GM18517 (cell line): ENCODE measurements around the gene MMP20.
"Not testable (repeated sequence)": the region's sequence is repeated elsewhere in the genome, so short reads cannot be mapped to it uniquely, and the experiment has no call there.

Experiments used
- ATAC-seq: cut with Tn5 transposase; IDR thresholded peaks from one replicate; pipeline ENCODE4 v1.9.1; 2021; ENCODE audit warnings: mild to moderate bottlenecking, moderate library complexity; ENCODE audit not compliant: unreplicated experiment

Gene MMP20, protein sequence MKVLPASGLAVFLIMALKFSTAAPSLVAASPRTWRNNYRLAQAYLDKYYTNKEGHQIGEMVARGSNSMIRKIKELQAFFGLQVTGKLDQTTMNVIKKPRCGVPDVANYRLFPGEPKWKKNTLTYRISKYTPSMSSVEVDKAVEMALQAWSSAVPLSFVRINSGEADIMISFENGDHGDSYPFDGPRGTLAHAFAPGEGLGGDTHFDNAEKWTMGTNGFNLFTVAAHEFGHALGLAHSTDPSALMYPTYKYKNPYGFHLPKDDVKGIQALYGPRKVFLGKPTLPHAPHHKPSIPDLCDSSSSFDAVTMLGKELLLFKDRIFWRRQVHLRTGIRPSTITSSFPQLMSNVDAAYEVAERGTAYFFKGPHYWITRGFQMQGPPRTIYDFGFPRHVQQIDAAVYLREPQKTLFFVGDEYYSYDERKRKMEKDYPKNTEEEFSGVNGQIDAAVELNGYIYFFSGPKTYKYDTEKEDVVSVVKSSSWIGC

GRCh38 chr11:102625177-102625576 is at the start of gene MMP20:
Gene MMP20, minus strand, starts transcription at chr11:102625332. Its CDS starts 13 bp downstream, at chr11:102625319.
- no peak for ATAC-seq

GRCh38 chr11:102669664-102670063 is 44.5 kb upstream of the MMP20 start:
- peak; percentile 84 for ATAC-seq

GRCh38 chr11:102666331-102666957 is 41.3 kb upstream of the MMP20 start:
- ATAC-seq: no peak

DNA sequence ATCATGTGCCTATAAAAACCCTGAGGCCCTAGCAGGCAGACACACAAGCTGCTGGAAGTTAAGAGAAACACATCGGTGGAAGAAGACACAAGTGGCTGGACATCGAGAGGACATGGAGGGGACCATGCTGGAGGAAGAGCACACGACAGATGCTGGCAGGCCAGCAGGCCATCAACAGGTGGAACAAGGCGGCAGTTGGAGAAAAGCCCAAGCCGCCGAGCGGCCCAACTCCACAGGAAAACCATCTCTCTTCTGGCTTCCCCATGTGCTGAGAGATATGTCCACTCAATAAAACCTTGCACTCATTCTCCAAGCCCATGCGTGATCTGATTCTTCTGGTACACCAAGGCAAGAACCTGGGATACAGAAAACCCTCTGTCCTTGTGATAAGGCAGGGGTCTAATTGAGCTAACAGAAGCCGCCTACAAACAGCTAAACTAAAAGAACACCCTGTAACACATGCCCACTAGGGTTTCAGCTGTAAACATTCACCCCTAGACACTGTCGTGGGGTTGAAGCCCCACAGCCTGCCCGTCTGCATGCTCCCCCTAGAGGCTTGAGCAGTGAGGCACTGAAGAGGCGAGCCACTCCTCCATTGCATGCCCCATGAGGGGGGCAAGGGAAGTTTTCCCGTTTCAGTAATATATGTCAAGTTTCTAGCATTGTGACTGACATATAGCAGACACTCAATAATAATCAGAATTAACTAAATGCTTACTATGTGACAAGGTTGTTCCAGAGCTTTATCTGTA is 39.0 kb upstream of the MMP20 start:
- ATAC-seq: no peak

GRCh38 chr11:102662607-102663006 is 37.5 kb upstream of the MMP20 start:
- ATAC-seq: no peak

- ATAC-seq: no peak
Measured at GRCh38 chr11:102661040-102661439, 35.9 kb upstream of the MMP20 start.

DNA sequence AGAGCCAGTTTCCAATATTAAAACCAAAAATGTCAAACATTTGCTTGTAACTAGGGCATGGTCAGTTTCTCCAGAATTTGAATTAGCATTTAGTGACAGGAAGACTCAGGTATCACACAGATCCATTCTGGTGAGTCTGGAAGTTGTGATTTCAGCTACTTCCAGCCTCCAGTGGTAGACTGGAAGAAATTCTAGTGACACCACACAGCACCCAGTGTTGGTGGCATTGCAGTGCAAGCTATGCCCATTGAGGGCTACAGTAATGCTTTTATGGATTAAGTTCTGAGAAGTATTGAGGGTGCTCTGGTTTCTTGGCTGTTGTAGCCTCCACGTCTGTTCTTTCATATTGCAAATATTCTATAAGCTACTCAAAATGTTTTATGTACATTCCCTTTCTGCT is 31.4 kb upstream of the MMP20 start:
- ATAC-seq: no peak

GRCh38 chr11:102655547-102655946 is 30.4 kb upstream of the MMP20 start:
- ATAC-seq: no peak

- ATAC-seq: no peak
Measured at GRCh38 chr11:102654761-102655160, 29.6 kb upstream of the MMP20 start.

DNA sequence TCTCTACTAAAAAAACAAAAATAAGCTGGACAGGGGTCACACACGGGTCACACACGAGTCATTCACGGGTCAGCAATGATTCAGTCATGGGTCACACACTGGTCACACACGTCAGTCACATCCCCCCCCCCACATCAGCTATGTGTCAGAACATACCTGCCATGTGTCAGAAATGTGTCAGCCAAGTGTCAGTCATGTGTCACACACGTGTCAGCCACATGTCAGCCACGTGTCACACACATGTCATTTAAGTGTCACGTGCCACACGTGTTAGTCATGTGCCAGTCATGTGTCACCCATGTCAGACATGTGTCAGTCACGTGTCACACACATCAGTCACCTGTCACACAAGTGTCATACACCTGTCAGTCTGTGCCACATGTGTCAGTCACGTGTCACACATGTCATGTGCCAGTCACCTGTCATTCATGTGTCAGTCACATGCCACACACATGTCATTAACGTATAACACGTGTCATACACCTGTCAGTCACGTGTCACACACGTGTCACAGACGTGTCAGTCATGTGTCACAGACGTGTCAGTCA is 28.7 kb upstream of the MMP20 start:
- ATAC-seq: no peak

DNA sequence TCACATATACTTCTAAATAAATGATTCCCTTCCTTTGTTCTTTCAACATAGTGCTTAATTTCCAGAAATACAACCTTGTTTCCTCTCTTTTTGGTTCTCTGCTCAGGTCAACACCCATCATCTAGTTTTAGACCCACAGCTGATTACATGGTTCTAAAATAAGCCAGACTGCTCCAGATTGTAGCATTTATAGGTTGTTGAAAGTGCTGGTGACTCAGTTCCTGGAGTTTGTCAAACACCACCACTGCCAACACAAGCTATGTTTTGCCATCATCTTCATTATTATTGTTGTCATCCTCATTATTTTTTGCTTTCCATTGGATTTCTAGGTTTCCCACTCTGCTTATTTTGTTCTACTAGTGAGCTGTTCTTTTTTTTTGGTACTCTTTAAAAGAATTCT is 22.3 kb upstream of the MMP20 start:
- ATAC-seq: no peak

GRCh38 chr11:102643941-102644340 is 18.8 kb upstream of the MMP20 start:
- no peak for ATAC-seq

- no peak for ATAC-seq
Measured at GRCh38 chr11:102640946-102641345, 15.8 kb upstream of the MMP20 start.

DNA sequence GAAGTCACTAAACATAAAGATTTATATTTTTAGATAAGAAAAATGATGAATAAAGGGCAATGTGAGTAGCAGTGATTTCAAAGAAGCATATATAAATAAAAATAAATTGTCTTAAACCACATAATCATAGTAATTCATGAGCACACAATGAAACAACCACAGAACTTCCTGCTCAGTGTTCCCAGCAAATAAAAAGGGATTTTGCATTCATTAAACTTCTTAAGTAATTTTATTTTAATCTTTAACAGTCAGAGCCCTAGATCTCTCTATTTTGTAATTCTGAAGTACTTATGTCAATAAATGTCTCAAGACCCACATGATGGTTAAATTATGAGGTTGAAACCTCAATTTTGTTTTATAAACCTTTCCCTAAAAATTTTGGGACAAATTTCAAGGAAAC is 14.5 kb upstream of the MMP20 start:
- no peak for ATAC-seq

DNA sequence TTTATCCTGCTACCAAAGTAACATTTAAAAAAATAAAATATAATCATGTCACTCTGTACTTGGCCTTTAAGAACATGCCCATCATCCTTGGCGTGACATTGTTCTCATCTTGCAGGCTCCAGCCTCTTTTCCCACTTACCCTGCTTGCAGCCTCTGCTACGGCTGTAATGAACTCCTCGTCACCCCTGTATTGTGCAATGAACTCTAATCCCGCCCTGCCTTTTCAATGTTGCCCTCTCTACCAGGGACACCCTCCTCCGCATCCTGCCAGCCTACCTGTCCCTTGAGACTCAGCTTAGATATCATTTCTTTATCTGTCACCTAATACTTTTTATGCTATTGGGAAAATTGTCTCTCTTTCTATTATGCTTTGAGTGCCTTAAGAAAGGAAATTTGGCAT is 12.6 kb upstream of the MMP20 start:
- no peak for ATAC-seq

DNA sequence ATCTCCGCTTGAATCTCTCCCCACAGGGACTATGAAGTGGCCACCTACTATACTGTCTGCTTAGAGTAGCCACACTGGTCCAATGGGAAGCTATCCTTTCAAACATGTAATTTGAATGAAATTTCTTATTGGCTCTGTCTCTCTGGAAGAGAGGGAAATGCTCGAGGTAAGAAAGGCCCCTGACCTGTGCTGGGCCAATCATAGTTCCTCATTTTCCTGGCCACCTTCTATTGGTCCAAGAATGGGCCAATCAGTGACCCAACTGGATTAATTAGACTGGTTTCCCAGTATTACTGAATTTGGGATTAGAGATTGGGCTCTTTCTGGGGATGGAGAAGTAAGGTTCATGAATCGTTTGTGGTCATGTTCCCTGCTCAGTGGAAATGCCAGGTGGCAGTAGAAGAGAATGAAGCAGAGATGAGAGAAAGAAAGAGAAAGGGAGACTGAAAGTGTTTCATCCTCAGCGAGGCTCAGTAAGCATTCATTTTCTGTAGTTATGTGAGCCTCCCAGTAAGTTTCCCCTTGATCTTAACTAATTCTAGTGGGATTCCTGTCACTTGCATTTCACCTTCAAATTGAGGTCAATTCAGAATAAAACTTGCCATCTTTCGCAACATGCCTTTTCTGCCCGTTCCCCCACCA is 8.4 kb upstream of the MMP20 start:
- ATAC-seq: no peak

- ATAC-seq: no peak
Measured at GRCh38 chr11:102632026-102632425, 6.9 kb upstream of the MMP20 start.

DNA sequence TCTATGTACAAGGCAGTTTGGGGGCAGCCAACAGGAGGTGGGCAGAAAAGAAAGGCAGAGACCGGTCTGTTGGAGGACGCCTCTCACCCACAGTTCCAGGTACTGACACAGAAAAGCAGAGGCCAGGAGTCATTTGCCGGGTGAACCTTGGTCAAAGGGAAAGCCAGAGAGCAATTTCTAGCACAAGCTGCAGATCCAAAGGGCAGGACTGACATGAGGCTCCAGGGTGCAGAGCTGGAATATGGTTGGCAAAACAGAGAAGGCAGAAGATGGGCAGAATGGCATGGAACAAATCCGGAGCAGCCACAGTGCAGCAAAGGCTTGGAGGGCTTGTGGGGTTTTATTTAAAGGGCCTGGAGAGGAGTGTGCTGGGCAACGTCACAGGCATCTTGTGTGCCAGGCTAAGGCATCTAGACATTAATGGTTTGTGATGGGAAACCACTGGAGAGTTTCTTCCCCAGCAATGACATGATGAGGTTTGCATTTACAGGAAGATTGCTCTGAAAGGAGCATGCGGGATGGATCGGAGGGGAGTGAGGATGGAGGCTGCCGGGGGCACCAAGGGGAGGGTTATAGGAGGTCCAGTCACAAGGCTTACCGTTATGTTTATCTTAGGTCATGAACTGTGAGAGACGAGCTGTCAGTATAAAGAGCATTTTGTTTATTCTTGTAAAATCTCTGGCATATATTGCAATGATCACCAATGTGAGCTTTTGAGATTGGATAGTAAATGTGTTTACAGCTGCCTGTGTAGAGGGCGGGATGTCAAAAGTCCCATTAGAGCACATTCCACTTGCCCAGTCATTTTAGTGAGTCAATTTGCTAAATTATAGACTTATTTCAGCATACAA is 5.7 kb upstream of the MMP20 start:
- no peak for ATAC-seq

DNA sequence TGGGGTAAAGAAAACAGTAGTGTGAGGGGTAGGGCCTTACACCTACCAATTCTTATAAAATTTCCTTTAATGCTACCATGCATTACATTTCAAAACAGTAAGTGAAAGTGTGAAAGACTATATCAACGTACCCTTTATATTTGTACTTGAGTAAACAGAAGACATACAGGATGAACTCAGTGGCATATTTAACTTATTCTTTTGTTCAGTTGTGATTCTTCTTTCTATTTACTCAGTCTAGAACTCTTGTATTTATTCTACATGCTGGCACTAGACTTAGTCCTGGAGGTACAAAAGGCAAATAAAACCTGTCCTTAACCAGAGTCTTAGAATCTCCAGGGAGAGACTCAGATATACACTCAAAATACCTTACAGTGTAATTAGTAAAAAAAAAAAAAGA is 4.8 kb upstream of the MMP20 start:
- ATAC-seq: not testable (repeated sequence)

- no peak for ATAC-seq
Measured at GRCh38 chr11:102626676-102627075, 1.5 kb upstream of the MMP20 start.
